DOHH2 (cell line): ENCODE measurements around the gene PLIN1.

ENCODE experiments used
- H3F3A ChIP-seq: fragments of 200-600 bp; sonication (generic), shearing (Covaris generic); 2 replicates; pipeline ENCODE4 v1.6.0; 2016; ENCODE audit warnings: antibody characterized with exemption, mild to moderate bottlenecking; ENCODE audit not compliant: control insufficient read depth, insufficient read depth
- H3K27ac ChIP-seq: fragments of 200-600 bp; sonication (generic); 2 replicates; pipeline ENCODE4 v1.5.1; 2014; ENCODE audit warnings: low read depth, mild to moderate bottlenecking, low read length, moderate library complexity
- H3K27me3 ChIP-seq: fragments of 200-600 bp; sonication (generic); 2 replicates; pipeline ENCODE4 v1.6.1; 2014; ENCODE audit warnings: mild to moderate bottlenecking, low read length, mixed read lengths; ENCODE audit not compliant: control insufficient read depth
- H3K36me3 ChIP-seq: fragments of 200-600 bp; sonication (generic); 2 replicates; pipeline ENCODE4 v1.6.1; 2014; ENCODE audit warnings: mild to moderate bottlenecking, low read length, moderate library complexity, mixed read lengths; ENCODE audit not compliant: control insufficient read depth
- H3K4me1 ChIP-seq: fragments of 200-600 bp; sonication (generic); 2 replicates; pipeline ENCODE4 v1.6.1; 2014; ENCODE audit warnings: mild to moderate bottlenecking, low read length, mixed read lengths; ENCODE audit not compliant: control insufficient read depth
- H3K4me2 ChIP-seq: fragments of 200-600 bp; sonication (generic); 2 replicates; pipeline ENCODE4 v1.6.0; 2014; ENCODE audit warnings: mild to moderate bottlenecking, low read length, moderate library complexity
- H3K4me3 ChIP-seq: fragments of 200-600 bp; sonication (generic); 2 replicates; pipeline ENCODE4 v1.5.1; 2014; ENCODE audit warnings: mild to moderate bottlenecking, low read length, mixed read lengths
- H3K79me2 ChIP-seq: fragments of 200-600 bp; sonication (generic); 2 replicates; pipeline ENCODE4 v1.6.1; 2014; ENCODE audit warnings: mild to moderate bottlenecking, low read length, mixed read lengths; ENCODE audit not compliant: control insufficient read depth
- H3K9me2 ChIP-seq: fragments of 200-600 bp; sonication (generic); replicated peaks from 2 replicates; pipeline ENCODE4 v1.6.1; 2014; ENCODE audit warnings: mild to moderate bottlenecking, low read length, mixed read lengths; ENCODE audit not compliant: control insufficient read depth
- H3K9me3 ChIP-seq: fragments of 200-600 bp; sonication (generic); 2 replicates; pipeline ENCODE4 v1.6.1; 2014; ENCODE audit warnings: antibody characterized with exemption, low read length, mixed read lengths; ENCODE audit not compliant: control insufficient read depth, insufficient read depth
- H4K20me1 ChIP-seq: fragments of 200-600 bp; sonication (generic); 2 replicates; pipeline ENCODE4 v1.6.0; 2014; ENCODE audit warnings: low read depth, mild to moderate bottlenecking, antibody characterized with exemption, low read length, moderate library complexity; ENCODE audit not compliant: control insufficient read depth, insufficient read depth
- CTCF ChIP-seq: fragments of 200-600 bp; sonication (generic); IDR thresholded peaks from one replicate; pipeline ENCODE4 v1.5.1; 2014; ENCODE audit warnings: antibody characterized with exemption, mild to moderate bottlenecking, low read depth, low read length; ENCODE audit not compliant: poor library complexity, severe bottlenecking
- EZH2phosphoT487 ChIP-seq: fragments of 200-600 bp; sonication (generic); IDR thresholded peaks from 2 replicates; pipeline ENCODE4 v1.6.1; 2017; ENCODE audit warnings: borderline replicate concordance, mild to moderate bottlenecking, antibody characterized with exemption, low read length, moderate library complexity, mixed read lengths

Gene PLIN1

GRCh38 chr15:89654847-89655805 lies 24.0 kb downstream of the PLIN1 start, which contains the start of gene KIF7:
TSS of gene KIF7 (minus strand) at chr15:89655467. CDS start at chr15:89652930, 2,537 bp downstream.
- Histone ChIP-seq H4K20me1 (no peaks in the 10 kb centered on the region), H3K27ac (no peak within 1 kb of the TSS), H3F3A (no peaks in the 10 kb centered on the region), H3K4me2 (peak within 1 kb of the TSS; percentile 34), H3K4me1 (no peaks in the 10 kb centered on the region), H3K36me3 (no peaks in the 10 kb centered on the region), H3K9me2 (no peaks in the 10 kb centered on the region), H3K4me3 (peak within 1 kb of the TSS; percentile 20; the same call in 1 of the 2 replicates), H3K9me3 (no peaks in the 10 kb centered on the region), H3K79me2 (no peaks in the 10 kb centered on the region), H3K27me3 (peaks cover 36% of the 10 kb centered on the region)
- TF ChIP-seq CTCF, result no peak
- TF ChIP-seq EZH2phosphoT487, result peak; percentile 68; the same call in 1 of the 2 replicates

- Histone ChIP-seq H3K9me3 (no peaks in the 10 kb centered on the region), H3K4me3 (no peak overlapping the region), H3K27me3 (peaks cover 33% of the 10 kb centered on the region), H3K4me2 (no peak overlapping the region; the same call in 1 of the 2 replicates), H3F3A (no peaks in the 10 kb centered on the region), H3K4me1 (no peaks in the 10 kb centered on the region), H4K20me1 (no peaks in the 10 kb centered on the region), H3K9me2 (no peaks in the 10 kb centered on the region), H3K27ac (no peak overlapping the region), H3K36me3 (no peaks in the 10 kb centered on the region), H3K79me2 (no peaks in the 10 kb centered on the region)
- TF ChIP-seq CTCF (no peak), EZH2phosphoT487 (no peak)
These were observed 24.8 kb downstream of the PLIN1 start for GRCh38 chr15:89654301-89654761.

- Histone ChIP-seq H3K36me3 (no peaks in the 10 kb centered on the region), H3K27me3 (peaks cover 33% of the 10 kb centered on the region), H3K4me2 (no peak overlapping the region), H3K4me1 (no peaks in the 10 kb centered on the region), H3K4me3 (no peak overlapping the region), H3F3A (no peaks in the 10 kb centered on the region), H3K9me2 (no peaks in the 10 kb centered on the region), H3K79me2 (no peaks in the 10 kb centered on the region), H3K9me3 (no peaks in the 10 kb centered on the region), H3K27ac (no peak overlapping the region), H4K20me1 (no peaks in the 10 kb centered on the region)
- TF ChIP-seq EZH2phosphoT487 (no peak), CTCF (no peak)
These were observed 25.6 kb downstream of the PLIN1 start for GRCh38 chr15:89653578-89653977.
